GM18907 (cell line): ENCODE data around the gene CD7.
"Not testable (repeated sequence)": the region's sequence is repeated elsewhere in the genome, so short reads cannot be mapped to it uniquely, and the experiment has no call there.

Experiments
- ATAC-seq: cut with Tn5 transposase; IDR thresholded peaks from one replicate; pipeline ENCODE4 v1.9.1; 2021; ENCODE audit warnings: mild to moderate bottlenecking, moderate library complexity; ENCODE audit not compliant: unreplicated experiment

Gene CD7

DNA sequence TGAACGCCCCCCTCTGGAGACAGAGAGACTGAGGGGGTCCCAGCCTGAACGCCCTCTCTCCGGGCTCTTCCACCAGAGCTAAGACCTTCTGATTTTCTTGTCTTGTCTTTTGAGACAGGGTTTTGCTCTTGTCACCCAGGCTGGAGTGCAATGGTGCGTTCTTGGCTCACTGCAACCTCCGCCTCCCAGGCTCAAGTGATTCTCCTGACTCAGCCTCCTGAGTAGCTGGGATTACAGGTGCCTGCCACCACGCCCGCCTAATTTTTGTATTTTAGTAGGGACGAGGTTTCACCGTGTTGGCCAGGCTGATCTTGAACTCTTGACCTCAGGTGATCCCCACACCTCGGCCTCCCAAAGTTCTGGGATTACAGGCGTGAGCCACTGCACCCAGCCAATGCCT is 30.6 kb upstream of the CD7 start:
- ATAC-seq: not testable (repeated sequence)

DNA sequence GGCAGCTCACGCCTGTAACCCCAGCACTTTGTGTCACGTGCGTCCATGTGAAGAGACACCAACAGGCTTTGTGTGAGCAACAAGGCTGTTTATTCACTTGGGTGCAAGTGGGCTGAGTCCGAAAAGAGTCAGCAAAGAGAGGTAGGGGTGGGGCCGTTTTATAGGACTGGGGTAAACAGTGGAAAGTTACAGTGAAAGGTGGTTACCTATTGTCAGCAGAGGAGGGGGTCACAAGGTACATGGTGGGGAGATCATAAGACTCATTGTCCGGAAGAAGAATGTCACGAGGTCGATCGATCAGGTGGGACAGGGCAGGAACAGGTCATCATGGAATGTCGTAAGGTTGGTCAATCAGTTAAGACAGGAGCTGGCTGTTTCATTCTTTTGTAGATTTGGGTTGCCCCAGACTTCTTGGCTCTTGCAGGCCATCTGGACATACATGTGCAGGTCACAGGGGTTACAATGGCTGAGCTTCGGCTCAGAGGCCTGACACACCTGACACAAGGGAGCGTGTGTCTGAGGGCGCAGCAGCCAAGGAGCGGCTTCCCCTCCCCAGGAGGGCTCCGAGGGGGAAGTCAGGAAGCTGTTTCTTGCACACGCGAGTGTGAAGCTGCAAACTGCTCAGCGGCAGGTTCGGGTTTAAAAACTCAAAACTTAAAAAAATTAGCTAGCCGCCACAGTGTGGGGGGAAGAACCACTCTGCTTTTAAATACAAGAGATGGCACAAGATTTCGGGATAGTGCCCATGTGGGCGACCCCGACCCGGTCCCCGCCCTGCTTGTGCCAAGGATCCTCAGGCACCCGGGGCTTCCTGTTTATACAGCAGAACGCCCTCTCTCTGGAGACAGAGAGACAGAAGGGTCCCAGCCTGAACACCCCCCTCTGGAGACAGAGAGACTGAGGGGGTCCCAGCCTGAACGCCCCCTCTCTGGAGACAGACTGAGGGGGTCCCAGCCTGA is 29.2 kb upstream of the CD7 start:
- ATAC-seq: no peak

DNA sequence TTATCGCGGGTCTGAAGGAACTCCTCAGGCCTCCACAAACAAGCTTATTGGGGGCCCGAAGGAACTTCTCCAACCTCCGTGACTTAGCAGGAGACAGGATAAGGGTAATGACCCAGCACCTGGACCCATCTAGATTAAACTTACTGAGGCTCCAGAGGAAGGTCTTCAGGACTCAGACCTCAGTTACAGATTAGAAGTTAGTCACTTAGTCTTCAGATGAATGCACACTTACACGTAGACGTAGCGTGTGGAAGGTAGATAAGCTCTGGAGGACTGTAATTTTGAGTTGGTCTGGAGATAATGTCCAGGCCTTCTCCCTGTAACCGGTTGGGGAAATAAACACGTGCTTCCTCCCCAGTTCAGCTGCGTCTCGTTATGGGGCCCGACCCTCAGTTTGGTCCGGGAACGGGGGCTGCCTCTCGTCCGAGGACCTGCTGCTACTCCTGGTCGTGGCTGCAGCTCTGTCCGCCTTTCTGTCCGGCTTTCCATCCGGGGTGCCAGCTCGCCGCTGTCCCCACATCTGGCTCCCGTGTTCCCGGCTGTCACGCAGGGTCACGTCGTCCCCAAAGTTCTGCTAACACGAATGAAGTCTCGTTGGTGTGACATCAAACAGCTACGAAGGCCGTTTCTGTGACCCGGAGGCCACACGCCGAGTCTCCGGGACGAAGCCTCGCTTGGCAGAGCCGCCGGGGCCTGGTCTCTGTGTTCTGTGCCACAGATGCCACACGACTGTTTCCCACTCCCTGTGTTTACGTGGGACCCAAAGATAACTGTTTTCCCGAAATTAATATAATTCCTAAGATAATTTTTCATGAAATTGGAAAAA is 28.0 kb upstream of the CD7 start:
- ATAC-seq: no peak

DNA sequence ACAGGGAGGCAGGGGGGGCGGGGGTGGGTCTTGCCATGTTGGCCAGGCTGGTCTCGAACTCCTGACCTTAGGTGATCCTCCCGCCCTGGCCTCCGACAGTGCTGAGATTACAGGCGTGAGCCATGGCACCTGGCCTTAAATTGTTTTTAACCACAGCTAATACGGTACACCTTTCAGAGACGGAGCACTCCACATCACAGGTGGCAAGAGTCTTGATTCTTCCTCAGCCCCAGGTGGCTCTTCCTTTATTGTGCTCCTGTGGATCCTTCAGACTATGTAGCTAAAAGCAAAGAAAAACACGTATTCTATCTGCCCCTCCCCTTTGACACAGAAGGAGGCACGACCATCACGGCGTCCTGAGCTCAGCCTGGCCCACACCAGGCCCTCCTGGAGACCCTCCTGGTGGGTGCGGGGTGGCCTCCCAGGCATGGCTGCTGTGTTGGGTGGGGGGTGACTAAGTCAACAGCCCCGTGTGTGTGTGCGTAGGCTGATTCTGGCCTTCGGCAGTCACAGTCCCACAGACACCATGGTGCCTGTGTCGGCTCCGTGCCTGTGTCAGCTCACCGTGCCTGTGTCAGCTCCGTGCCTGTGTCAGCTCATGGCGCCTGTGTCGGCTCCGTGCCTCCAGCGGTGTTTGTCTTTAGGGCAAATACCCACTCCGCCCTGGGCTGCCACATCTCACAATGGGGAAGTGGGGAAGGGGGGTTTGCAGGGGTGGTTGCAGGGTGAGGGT is 26.9 kb upstream of the CD7 start:
- ATAC-seq: no peak

DNA sequence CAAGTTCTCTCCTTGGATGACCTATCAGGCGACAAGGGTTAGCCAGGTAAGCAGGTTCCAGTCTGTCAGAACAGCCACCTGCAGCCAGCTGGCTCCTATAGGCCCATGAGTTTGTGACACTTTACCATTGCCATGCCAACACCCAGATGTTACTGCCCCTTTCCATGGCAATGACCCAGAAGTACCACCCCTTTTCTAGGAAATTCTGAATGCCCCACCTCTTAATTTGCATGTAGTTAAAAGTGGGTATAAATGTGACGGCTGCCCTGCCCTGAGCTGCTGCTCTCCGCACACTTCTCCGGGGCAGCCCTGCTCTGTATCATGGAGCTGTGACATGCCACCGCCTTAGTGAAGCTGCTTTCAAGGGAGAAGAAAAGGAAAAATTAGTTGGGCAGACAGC is 26.2 kb upstream of the CD7 start:
- no peak for ATAC-seq

DNA sequence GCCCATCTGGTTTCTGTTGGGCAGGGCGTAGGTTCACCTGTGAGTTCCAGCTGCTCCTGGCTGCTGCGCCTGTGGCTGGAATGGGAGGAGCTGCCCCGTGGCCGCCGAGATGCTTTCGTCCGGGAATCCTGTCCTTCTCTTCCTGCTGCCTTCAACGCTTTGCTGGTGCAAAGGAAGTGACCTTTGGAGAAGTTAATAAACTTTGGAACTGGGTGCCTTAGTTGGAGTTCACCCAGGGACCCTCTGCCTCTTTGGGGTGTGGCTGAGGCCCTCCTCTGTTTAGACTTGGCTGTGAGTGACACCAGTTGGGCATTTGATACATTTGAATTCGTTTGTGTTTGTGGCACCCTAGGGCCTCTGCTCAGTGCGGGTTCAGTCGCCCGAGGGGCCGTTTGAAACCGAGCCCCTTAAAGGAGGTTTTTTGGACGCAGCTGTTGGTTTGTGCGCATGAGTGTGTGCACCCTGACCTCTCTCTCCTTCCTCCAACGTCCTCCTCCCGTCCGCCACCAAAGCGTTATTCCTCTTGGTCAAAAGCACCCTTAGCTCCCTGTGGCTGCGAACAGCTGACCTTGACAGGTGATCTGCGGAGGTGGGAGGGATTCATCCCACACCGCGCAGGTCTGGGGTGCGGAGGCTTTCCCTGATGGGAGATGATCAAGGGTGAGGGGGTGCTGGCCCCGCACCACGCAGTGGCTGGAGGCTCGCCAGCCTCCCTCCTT is 25.1 kb upstream of the CD7 start:
- no peak for ATAC-seq

DNA sequence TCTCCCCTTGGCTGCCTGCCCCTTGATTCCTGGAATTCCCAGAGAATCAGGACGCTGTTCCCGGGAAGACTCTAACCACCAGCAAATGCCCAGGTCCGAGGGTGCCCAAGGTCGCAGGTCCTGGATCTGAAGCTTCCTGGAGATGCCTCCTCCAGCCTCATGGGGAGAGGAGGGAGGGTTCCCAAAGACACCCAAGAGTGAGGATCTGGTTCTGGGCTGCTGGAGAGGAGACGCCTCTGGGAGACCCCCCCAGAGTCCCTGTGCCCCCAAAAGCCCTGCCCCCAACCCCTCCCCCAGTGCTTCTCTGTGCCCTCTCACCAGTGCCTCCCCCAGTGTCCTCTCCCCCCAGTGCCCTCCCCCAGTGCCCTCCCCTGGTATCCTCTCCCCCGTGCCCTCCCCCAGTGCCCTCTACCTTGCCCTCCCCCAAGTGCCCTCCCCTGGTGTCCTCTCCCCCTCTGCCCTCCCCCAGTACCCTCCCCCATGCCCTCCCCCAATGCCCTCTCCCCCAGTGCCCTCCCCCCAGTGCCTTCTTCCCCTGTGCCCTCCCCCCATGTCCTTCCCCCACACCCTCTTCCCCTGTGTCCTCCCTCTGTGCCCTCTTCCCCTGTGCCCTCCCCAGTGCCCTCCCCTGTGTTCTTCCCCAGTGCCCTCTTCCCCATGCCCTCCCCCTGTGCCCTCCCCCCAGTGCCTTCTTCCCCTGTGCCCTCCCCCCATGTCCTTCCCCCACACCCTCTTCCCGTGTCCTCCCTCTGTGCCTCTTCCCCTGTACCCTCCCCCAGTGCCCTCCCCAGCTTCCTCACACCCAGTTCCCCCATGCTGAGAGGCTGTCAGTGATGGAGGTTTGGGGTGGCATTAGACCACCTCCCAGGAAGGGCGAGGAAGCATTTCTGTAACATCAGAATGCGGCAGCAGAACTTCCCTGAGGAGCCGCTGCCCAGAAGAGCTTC is 22.5 kb upstream of the CD7 start:
- no peak for ATAC-seq

DNA sequence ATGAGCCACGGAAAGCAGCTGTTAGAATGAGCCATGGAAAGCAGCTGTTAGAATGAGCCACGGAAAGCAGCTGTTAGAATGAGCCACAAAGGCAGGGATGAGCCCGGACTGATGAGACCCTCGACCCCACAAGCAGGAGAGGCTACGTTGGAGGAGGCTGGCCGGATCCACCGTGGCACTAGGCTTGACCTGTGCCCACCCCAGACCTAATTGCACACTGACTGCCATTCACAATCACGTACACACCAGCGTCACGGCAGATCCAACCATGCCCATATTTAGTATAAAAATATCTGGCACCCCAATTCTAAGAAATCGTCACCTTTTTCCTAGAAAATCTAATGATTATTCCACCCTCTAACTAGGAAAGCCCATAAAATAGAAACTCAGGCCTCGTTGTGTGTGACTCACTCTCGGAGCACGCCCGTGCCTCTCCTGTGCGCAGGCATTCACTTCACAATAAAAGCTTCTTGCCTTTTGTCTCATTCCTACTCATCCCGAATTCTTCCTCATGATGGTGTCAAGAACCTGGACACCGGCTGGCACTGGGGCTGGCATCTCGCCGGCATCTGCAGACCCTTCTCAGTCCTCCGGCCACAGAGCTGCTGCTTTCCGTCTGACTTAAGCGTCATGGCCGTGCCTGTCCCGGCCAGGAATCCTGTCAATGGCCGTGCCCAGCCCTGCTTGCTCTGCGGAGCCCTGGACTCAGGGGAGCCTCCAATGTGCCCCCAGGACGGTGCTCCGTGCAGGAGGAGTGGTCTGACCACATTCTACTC is 21.6 kb upstream of the CD7 start:
- ATAC-seq: no peak

DNA sequence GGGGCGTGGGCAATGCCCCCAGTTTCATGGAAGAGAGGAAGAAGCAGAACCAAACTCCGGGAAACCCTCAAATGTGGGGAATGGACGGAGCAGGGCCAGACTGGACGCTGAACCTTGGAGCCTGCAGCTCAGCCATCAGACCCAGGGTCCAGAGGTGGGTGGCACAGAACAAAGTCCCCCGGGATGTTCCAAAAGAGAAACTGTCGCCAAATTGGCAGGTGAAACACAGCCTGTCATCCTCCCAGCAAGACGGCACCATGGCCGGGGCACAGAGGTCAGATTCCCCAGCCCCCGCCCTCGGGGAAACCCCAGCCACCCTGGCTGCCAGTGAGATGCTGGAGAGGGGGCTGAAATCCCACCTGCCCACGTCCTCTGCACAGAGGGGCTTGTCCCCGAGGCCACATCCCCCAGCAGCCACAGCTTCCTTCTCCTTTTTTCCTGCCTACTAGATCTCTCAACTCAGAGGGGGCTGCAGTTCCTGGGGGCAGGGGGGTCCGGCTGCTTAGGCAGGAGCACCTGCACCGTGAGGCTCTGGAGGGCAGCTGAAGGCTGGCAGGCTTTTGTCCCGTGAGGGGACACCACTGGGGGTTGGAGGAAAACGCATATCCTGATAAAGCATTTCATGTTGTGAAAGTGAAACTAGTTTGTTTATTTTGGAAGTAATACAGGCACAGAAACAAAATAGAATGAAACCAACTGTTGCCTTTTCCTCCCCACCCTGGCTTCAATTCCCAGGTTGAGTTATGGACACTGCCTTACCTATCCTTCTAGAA is 17.4 kb upstream of the CD7 start:
- no peak for ATAC-seq

DNA sequence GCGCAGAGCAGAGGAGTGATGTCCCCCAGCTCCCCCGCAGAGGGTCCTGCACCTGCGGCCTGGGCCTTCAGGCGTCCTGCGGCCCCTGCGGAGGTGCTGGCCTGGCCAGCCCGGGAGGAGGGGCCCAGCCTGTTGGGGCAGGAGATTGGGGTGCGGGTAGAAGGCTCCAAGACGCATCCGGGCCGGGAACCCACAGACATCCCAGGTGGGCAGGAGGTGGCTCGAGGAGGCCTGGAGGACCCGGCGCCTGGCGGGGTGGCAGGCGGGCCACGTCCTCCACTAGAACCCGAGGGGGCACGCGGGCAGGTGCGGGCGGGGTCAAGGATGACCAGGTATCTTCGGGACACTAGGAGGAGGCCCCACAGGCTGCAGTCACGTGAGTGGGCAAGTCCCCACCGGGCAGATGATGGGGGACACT is 16.8 kb upstream of the CD7 start:
- ATAC-seq: no peak

DNA sequence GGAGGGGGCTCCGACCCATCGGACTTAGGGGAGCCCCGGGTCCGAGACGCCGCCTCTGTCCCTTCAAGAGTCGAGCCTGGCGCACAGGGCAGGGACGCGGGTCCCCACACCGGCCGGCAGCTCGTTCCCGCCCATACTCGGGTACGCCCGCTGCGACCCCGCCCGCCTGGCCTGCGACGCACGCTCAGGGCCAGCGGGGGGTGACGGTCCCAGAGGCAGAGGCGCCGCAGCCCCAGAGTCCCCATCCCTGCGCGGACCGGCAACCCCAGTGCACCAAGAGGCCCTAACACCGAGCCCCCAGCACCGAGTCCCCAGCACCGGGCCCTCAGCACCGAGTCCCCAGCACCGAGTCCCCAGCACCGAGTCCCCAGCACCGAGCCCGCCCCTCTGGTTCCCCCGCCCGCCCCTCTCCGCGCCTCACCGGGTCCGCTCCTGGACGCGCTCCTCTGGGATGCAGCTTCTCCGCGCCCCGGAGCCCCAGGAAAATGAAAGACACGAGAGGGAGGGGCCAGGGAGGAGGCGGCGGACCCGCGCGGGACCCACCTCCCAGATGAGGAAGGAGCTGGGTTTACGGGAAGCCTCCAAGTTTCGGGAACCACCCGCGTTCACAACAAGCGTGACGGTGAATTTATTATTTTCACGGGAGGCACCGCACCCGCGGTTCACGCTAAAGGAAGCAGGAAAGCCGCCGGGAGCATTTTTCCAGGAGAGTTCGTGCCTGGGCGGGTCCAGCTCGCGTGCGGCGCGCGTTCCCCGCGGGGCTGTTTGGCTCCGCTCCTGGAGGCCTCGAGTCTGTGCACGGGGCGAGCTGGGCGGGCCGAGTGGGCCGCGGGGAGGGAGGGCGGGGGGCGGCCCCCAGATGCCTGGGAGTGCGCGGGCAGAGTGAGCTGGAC is 16.1 kb upstream of the CD7 start, which contains the start of gene SECTM1:
TSS of gene SECTM1 (minus strand) at position 488 of the 893 bp plus-strand sequence. CDS start 6,526 bp downstream, outside the sequence.
- no peak for ATAC-seq

DNA sequence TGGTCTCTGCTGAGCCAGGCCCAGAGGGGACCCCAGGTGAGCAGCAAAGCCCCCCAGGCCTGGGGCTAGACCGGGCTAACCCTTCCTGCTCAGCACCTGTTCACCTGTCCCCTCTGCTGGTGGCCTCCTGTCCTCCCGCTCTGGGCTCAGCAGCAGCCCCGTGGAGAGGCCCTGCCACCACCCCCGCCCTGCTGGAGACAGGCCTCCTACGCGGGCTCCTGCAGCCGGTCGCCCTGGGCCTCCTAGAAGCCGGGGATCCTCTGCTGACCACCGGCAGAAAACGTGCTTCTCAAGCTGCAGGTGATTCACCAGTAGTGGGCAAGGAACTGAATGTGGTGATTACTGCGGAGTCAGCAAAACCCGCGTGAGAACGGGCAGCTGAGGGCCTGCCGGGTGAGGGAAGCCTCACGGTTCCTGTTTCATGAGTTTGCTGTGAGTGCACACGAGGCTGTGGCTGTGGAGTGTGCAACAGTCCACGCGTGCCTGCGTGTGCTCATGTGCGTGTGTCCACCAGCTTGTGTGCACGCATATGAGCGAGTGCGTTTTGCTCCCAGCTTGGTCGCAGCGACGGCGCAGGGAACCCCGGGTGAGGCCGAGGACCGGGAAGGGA is 15.4 kb upstream of the CD7 start:
- no peak for ATAC-seq

DNA sequence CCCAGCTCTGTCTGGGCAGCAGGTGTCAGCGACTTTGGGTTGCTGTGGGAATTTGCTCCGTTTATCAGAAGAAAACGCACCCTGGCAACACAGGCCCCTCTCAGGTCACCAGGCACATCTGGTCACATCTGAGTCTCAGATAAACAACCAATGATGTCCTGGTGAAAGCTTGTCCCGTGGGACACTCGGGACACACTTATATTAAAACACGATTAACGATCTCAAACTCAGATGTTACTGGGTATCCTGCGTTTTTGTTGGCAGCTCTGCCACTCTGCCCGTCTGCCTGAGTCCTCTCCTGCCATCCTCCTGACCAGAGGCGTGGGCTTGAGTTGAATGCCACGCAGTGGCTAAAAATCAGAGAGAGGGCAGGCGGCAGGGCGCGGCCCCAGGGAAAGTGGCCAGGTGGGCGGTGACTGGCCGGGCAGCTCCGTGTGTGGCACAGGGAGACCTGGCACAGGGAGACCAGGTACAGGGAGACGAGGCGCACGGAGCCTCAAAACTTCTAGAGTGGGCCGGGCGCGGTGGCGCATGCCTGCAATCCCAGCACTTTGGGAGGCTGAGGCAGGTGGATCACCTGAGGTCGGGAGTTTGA is 14.0 kb upstream of the CD7 start:
- ATAC-seq: no peak

DNA sequence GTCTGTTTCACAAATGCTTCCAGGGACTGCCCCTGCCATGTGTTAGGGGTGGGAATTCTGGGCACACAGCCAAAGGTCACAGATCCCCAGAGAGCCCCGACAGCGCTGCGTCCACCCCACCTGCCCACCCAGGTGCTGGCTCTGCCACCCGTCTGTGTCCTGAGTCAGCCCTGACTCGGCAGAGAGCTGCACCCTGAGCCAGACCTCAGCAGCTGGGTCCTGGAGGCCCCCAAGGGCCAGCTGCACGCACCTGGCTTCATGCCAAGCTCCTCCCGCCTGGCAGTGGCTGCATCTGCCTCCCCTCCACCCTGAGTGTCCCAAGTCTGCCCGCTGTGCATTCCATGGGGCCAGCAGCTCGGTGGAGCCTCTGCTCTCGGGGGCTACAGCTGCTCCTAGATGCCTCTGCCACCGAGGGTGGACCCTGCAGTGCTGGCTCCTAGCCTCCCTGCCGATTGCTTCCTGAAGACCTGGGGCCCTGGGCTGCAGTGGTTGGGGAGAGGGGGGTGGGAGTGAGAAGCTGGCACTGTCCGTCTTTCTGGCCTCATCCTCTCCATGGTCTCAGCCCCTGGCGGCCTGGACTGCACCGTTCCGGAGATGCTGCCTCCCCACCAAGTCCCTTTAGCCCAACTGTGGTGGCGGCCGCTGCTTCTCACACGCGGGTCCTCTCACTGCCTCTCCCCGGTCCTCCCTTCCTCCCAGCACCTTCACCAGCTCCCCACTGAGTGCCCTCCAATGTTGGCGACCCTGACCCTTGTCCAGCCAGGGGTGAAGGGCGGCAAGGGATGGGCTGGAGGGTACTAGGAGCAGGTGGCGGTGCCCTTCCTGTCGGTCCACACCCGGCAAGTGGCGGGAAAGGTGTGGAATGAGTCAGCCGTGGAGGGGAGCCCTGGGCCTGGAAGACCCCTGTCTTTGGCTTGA is 13.2 kb upstream of the CD7 start:
- no peak for ATAC-seq
